ENCODE measurements around the gene LYPD6B. TPM values are rescaled to one million over a fixed set of nuclear protein-coding genes. Genes with fewer than 3 reads are reported as not detected.

The LYPD6B gene
- total and polyA plus RNA-seq, 9 donors: 0.10 to 3.2 (median 0.23) TPM; not detected in 2

GRCh38 chr2:149009576-149010461, 28.7 kb upstream of the LYPD6B start:
- Histone ChIP-seq H3K9me3 (replicated peaks; ENCODE audit: control insufficient read depth, low read depth, low read length) (no peaks in the 10 kb centered on the region), H3K4me1 (ENCODE audit: control insufficient read depth, insufficient read depth, low read length) (no peaks in the 10 kb centered on the region), H3K27ac (ENCODE audit: low read length) (no peak overlapping the region), H3K4me3 (ENCODE audit: low read length) (no peak overlapping the region), H3K27me3 (ENCODE audit: control insufficient read depth, insufficient read depth, low read length) (no peaks in the 10 kb centered on the region), H3K36me3 (ENCODE audit: control insufficient read depth, insufficient read depth, low read length) (no peaks in the 10 kb centered on the region)
- no peak for DNase-seq
- 97% methylated on average over 27 of the region's 31 CpGs for WGBS (ENCODE audit: insufficient coverage)

GRCh38 chr2:149012545-149012944, 26.0 kb upstream of the LYPD6B start:
- no peak for DNase-seq
- WGBS (ENCODE audit: insufficient coverage): 73% methylated on average over 3 of the region's 9 CpGs
- Histone ChIP-seq H3K36me3 (ENCODE audit: control insufficient read depth, insufficient read depth, low read length) (no peaks in the 10 kb centered on the region), H3K4me1 (ENCODE audit: control insufficient read depth, insufficient read depth, low read length) (peaks cover 3% of the 10 kb centered on the region), H3K27me3 (ENCODE audit: control insufficient read depth, insufficient read depth, low read length) (no peaks in the 10 kb centered on the region), H3K4me3 (ENCODE audit: low read length) (no peak overlapping the region), H3K27ac (ENCODE audit: low read length) (no peak overlapping the region), H3K9me3 (replicated peaks; ENCODE audit: control insufficient read depth, low read depth, low read length) (no peaks in the 10 kb centered on the region)

- no peaks in the 10 kb centered on the region for H3K27me3 ChIP-seq (ENCODE audit: control insufficient read depth, insufficient read depth, low read length)
- no peaks in the 10 kb centered on the region for H3K9me3 ChIP-seq (replicated peaks; ENCODE audit: control insufficient read depth, low read depth, low read length)
- DNase-seq: no peak
- H3K4me1 ChIP-seq (ENCODE audit: control insufficient read depth, insufficient read depth, low read length): peaks cover 3% of the 10 kb centered on the region
- H3K36me3 ChIP-seq (ENCODE audit: control insufficient read depth, insufficient read depth, low read length): no peaks in the 10 kb centered on the region
- H3K4me3 ChIP-seq (ENCODE audit: low read length): no peak overlapping the region
- no CpG with 5 or more reads among the region's 1 CpG for WGBS (ENCODE audit: insufficient coverage)
- H3K27ac ChIP-seq (ENCODE audit: low read length): no peak overlapping the region
Observed at GRCh38 chr2:149015501-149015900, 23.0 kb upstream of the LYPD6B start.

- no peak overlapping the region for H3K27ac ChIP-seq (ENCODE audit: low read length)
- H3K4me1 ChIP-seq (ENCODE audit: control insufficient read depth, insufficient read depth, low read length): peaks cover 3% of the 10 kb centered on the region
- no peak overlapping the region for H3K4me3 ChIP-seq (ENCODE audit: low read length)
- 88% methylated on average over 4 of the region's 4 CpGs for WGBS (ENCODE audit: insufficient coverage)
- H3K9me3 ChIP-seq (replicated peaks; ENCODE audit: control insufficient read depth, low read depth, low read length): no peaks in the 10 kb centered on the region
- no peaks in the 10 kb centered on the region for H3K36me3 ChIP-seq (ENCODE audit: control insufficient read depth, insufficient read depth, low read length)
- no peaks in the 10 kb centered on the region for H3K27me3 ChIP-seq (ENCODE audit: control insufficient read depth, insufficient read depth, low read length)
- DNase-seq: no peak
Observed at GRCh38 chr2:149015926-149016563, 22.5 kb upstream of the LYPD6B start.

GRCh38 chr2:149017116-149017985, 21.1 kb upstream of the LYPD6B start:
- Histone ChIP-seq H3K4me3 (ENCODE audit: low read length) (no peak overlapping the region), H3K4me1 (ENCODE audit: control insufficient read depth, insufficient read depth, low read length) (peaks cover 3% of the 10 kb centered on the region), H3K27me3 (ENCODE audit: control insufficient read depth, insufficient read depth, low read length) (no peaks in the 10 kb centered on the region), H3K9me3 (replicated peaks; ENCODE audit: control insufficient read depth, low read depth, low read length) (no peaks in the 10 kb centered on the region), H3K27ac (ENCODE audit: low read length) (no peak overlapping the region), H3K36me3 (ENCODE audit: control insufficient read depth, insufficient read depth, low read length) (no peaks in the 10 kb centered on the region)
- DNase-seq: peak; percentile 89
- WGBS (ENCODE audit: insufficient coverage): 49% methylated on average over 7 of the region's 14 CpGs

GRCh38 chr2:149018981-149019380, 19.5 kb upstream of the LYPD6B start:
- Histone ChIP-seq H3K4me3 (ENCODE audit: low read length) (no peak overlapping the region), H3K27ac (ENCODE audit: low read length) (no peak overlapping the region), H3K4me1 (ENCODE audit: control insufficient read depth, insufficient read depth, low read length) (peaks cover 3% of the 10 kb centered on the region), H3K36me3 (ENCODE audit: control insufficient read depth, insufficient read depth, low read length) (no peaks in the 10 kb centered on the region), H3K9me3 (replicated peaks; ENCODE audit: control insufficient read depth, low read depth, low read length) (no peaks in the 10 kb centered on the region), H3K27me3 (ENCODE audit: control insufficient read depth, insufficient read depth, low read length) (no peaks in the 10 kb centered on the region)
- DNase-seq: no peak
- 37% methylated on average over 2 of the region's 3 CpGs for WGBS (ENCODE audit: insufficient coverage)

- no peak for DNase-seq
- WGBS (ENCODE audit: insufficient coverage): no CpG with 5 or more reads among the region's 2 CpGs
- no peak overlapping the region for H3K4me3 ChIP-seq (ENCODE audit: low read length)
- H3K4me1 ChIP-seq (ENCODE audit: control insufficient read depth, insufficient read depth, low read length): peaks cover 3% of the 10 kb centered on the region
- no peaks in the 10 kb centered on the region for H3K36me3 ChIP-seq (ENCODE audit: control insufficient read depth, insufficient read depth, low read length)
- no peaks in the 10 kb centered on the region for H3K9me3 ChIP-seq (replicated peaks; ENCODE audit: control insufficient read depth, low read depth, low read length)
- H3K27ac ChIP-seq (ENCODE audit: low read length): no peak overlapping the region
- no peaks in the 10 kb centered on the region for H3K27me3 ChIP-seq (ENCODE audit: control insufficient read depth, insufficient read depth, low read length)
Observed at GRCh38 chr2:149019768-149020167, 18.7 kb upstream of the LYPD6B start.

GRCh38 chr2:149020432-149020851, 18.1 kb upstream of the LYPD6B start:
- Histone ChIP-seq H3K36me3 (ENCODE audit: control insufficient read depth, insufficient read depth, low read length) (no peaks in the 10 kb centered on the region), H3K9me3 (replicated peaks; ENCODE audit: control insufficient read depth, low read depth, low read length) (no peaks in the 10 kb centered on the region), H3K4me1 (ENCODE audit: control insufficient read depth, insufficient read depth, low read length) (peaks cover 3% of the 10 kb centered on the region), H3K27ac (ENCODE audit: low read length) (no peak overlapping the region), H3K4me3 (ENCODE audit: low read length) (no peak overlapping the region), H3K27me3 (ENCODE audit: control insufficient read depth, insufficient read depth, low read length) (no peaks in the 10 kb centered on the region)
- 89% methylated on average over 8 of the region's 10 CpGs for WGBS (ENCODE audit: insufficient coverage)
- no peak for DNase-seq

- H3K4me1 ChIP-seq (ENCODE audit: control insufficient read depth, insufficient read depth, low read length): peaks cover 3% of the 10 kb centered on the region
- no CpG with 5 or more reads among the region's 5 CpGs for WGBS (ENCODE audit: insufficient coverage)
Observed at GRCh38 chr2:149021271-149021719, 17.2 kb upstream of the LYPD6B start.

GRCh38 chr2:149021761-149022160, 16.7 kb upstream of the LYPD6B start:
- H3K4me1 ChIP-seq (ENCODE audit: control insufficient read depth, insufficient read depth, low read length): peaks cover 3% of the 10 kb centered on the region
- 77% methylated on average over 5 of the region's 6 CpGs for WGBS (ENCODE audit: insufficient coverage)
- H3K9me3 ChIP-seq (replicated peaks; ENCODE audit: control insufficient read depth, low read depth, low read length): no peaks in the 10 kb centered on the region
- H3K4me3 ChIP-seq (ENCODE audit: low read length): no peak overlapping the region
- no peaks in the 10 kb centered on the region for H3K36me3 ChIP-seq (ENCODE audit: control insufficient read depth, insufficient read depth, low read length)
- no peaks in the 10 kb centered on the region for H3K27me3 ChIP-seq (ENCODE audit: control insufficient read depth, insufficient read depth, low read length)
- no peak for DNase-seq
- no peak overlapping the region for H3K27ac ChIP-seq (ENCODE audit: low read length)

More at GRCh38 chr2:149021271-149021719, 17.2 kb upstream of the LYPD6B start:
- Histone ChIP-seq H3K9me3 (replicated peaks; ENCODE audit: control insufficient read depth, low read depth, low read length) (no peaks in the 10 kb centered on the region), H3K27ac (ENCODE audit: low read length) (no peak overlapping the region), H3K27me3 (ENCODE audit: control insufficient read depth, insufficient read depth, low read length) (no peaks in the 10 kb centered on the region), H3K36me3 (ENCODE audit: control insufficient read depth, insufficient read depth, low read length) (no peaks in the 10 kb centered on the region), H3K4me3 (ENCODE audit: low read length) (no peak overlapping the region)
- no peak for DNase-seq
